Osteoblast (primary cell): ENCODE results near the gene KLK7. TPM values are rescaled to one million over a fixed set of nuclear protein-coding genes. Genes with fewer than 3 reads are reported as not detected.

ENCODE experiments used
- DNase-seq: peaks from one replicate; pipeline ENCODE4 v3.0.0; 2011; ENCODE audit warnings: low spot score, mixed read lengths; ENCODE audit not compliant: insufficient read length; ENCODE audit errors: missing footprints
- H2AFZ ChIP-seq: 2 replicates; pipeline ENCODE4 v1.6.0; 2011; ENCODE audit warnings: mild to moderate bottlenecking, low read length
- H3K27ac ChIP-seq: 2 replicates; pipeline ENCODE4 v1.5.1; 2011; ENCODE audit warnings: mild to moderate bottlenecking, low read depth, low read length, moderate library complexity
- H3K27me3 ChIP-seq: 2 replicates; pipeline ENCODE4 v1.6.0; 2012; ENCODE audit warnings: mild to moderate bottlenecking, control low read depth, inconsistent platforms, low read length, moderate library complexity; ENCODE audit not compliant: insufficient read depth
- H3K36me3 ChIP-seq: 2 replicates; pipeline ENCODE4 v1.5.1; 2011; ENCODE audit warnings: mild to moderate bottlenecking, low read length, control low read depth, moderate library complexity; ENCODE audit not compliant: insufficient read depth
- H3K4me1 ChIP-seq: 2 replicates; pipeline ENCODE4 v1.5.1; 2011; ENCODE audit warnings: mild to moderate bottlenecking, low read length, control low read depth, moderate library complexity; ENCODE audit not compliant: insufficient read depth
- H3K4me2 ChIP-seq: 2 replicates; pipeline ENCODE4 v1.6.0; 2011; ENCODE audit warnings: mild to moderate bottlenecking, low read length; ENCODE audit not compliant: insufficient read depth
- H3K4me3 ChIP-seq: fragments of 200-600 bp; sonication (generic); 3 replicates; pipeline ENCODE4 v1.5.1; 2012; ENCODE audit warnings: mild to moderate bottlenecking, low read length, inconsistent platforms; ENCODE audit not compliant: insufficient read depth
- H3K79me2 ChIP-seq: 2 replicates; pipeline ENCODE4 v1.6.0; 2012; ENCODE audit warnings: mild to moderate bottlenecking, low read length, control low read depth, inconsistent platforms; ENCODE audit not compliant: insufficient read depth
- H3K9me3 ChIP-seq: 2 replicates; pipeline ENCODE4 v1.5.1; 2011; ENCODE audit warnings: low read depth, low read length, control low read depth
- H4K20me1 ChIP-seq: 2 replicates; pipeline ENCODE4 v1.6.0; 2012; ENCODE audit warnings: mild to moderate bottlenecking, low read length, control low read depth; ENCODE audit not compliant: insufficient read depth
- CTCF ChIP-seq: IDR thresholded peaks from 2 replicates; pipeline ENCODE4 v1.5.1; 2011; ENCODE audit warnings: mild to moderate bottlenecking, low read depth, low read length, moderate library complexity; ENCODE audit errors: extremely low read depth
- total RNA-seq: library from RNA; depleted of rRNA; stranded (reverse); fragments of >200 nt; gene quantifications from 2 replicates; pipeline ENCODE4 v1.2.3, GENCODE V29; 2012

KLK7 gene
- total RNA-seq, 1 donor: not detected

- Histone ChIP-seq H4K20me1 (no peaks in the 10 kb centered on the region), H3K4me3 (no peak overlapping the region), H2AFZ (no peak overlapping the region), H3K27ac (no peak overlapping the region), H3K27me3 (no peaks in the 10 kb centered on the region), H3K36me3 (no peaks in the 10 kb centered on the region), H3K4me2 (no peak overlapping the region), H3K9me3 (no peaks in the 10 kb centered on the region), H3K4me1 (no peaks in the 10 kb centered on the region), H3K79me2 (no peaks in the 10 kb centered on the region)
- no peak for TF ChIP-seq CTCF
- DNase-seq: no peak
Observed at GRCh38 chr19:50932018-50932689, 51.6 kb downstream of the KLK7 start.

GRCh38 chr19:50931023-50931422, 52.7 kb downstream of the KLK7 start:
- Histone ChIP-seq H3K27ac (no peak overlapping the region), H3K4me2 (no peak overlapping the region), H3K36me3 (no peaks in the 10 kb centered on the region), H3K4me3 (no peak overlapping the region), H3K79me2 (no peaks in the 10 kb centered on the region), H4K20me1 (no peaks in the 10 kb centered on the region), H3K27me3 (no peaks in the 10 kb centered on the region), H3K9me3 (no peaks in the 10 kb centered on the region), H2AFZ (no peak overlapping the region), H3K4me1 (no peaks in the 10 kb centered on the region)
- DNase-seq: no peak
- no peak for TF ChIP-seq CTCF

- H3K4me3 ChIP-seq: no peak overlapping the region
- no peak overlapping the region for H3K4me2 ChIP-seq
- H3K9me3 ChIP-seq: no peaks in the 10 kb centered on the region
- no peaks in the 10 kb centered on the region for H3K79me2 ChIP-seq
- no peak overlapping the region for H3K27ac ChIP-seq
- TF ChIP-seq CTCF: no peak
- H3K36me3 ChIP-seq: no peaks in the 10 kb centered on the region
- no peaks in the 10 kb centered on the region for H3K4me1 ChIP-seq
- H2AFZ ChIP-seq: no peak overlapping the region
- no peaks in the 10 kb centered on the region for H3K27me3 ChIP-seq
- no peak for DNase-seq
- H4K20me1 ChIP-seq: no peaks in the 10 kb centered on the region
Observed at GRCh38 chr19:50928831-50929230, 54.9 kb downstream of the KLK7 start.

Other genes starting within 250 kb of the KLK7 start
- not detected in 2 replicates for gene GPR32, start 213.5 kb downstream of the KLK7 start, total RNA-seq
- gene ACP4, start 193.5 kb downstream of the KLK7 start, total RNA-seq: not detected in 2 replicates
- not detected in 2 replicates for gene KLK1, start 160.1 kb downstream of the KLK7 start, total RNA-seq
- not detected in 2 replicates for gene KLK15, start 150.3 kb downstream of the KLK7 start, total RNA-seq
- not detected in 2 replicates for gene KLK3, start 129.0 kb downstream of the KLK7 start, total RNA-seq
- not detected in 2 replicates for gene KLK2, start 110.5 kb downstream of the KLK7 start, total RNA-seq
- 0.29 TPM in 1 of 2 replicates, not detected in the other for gene KLK4, start 72.5 kb downstream of the KLK7 start, total RNA-seq
- not detected in 2 replicates for gene KLK5, start 30.9 kb downstream of the KLK7 start, total RNA-seq
- gene KLK6, start 14.3 kb downstream of the KLK7 start, total RNA-seq: not detected in 2 replicates
- not detected in 2 replicates for gene KLK8, start 17.7 kb upstream of the KLK7 start, total RNA-seq
- not detected in 2 replicates for gene KLK10, start 35.8 kb upstream of the KLK7 start, total RNA-seq
- not detected in 2 replicates for gene KLK11, start 42.7 kb upstream of the KLK7 start, total RNA-seq
- not detected in 2 replicates for gene KLK12, start 51.1 kb upstream of the KLK7 start, total RNA-seq
- not detected in 2 replicates for gene KLK13, start 81.2 kb upstream of the KLK7 start, total RNA-seq
- not detected in 2 replicates for gene KLK14, start 99.0 kb upstream of the KLK7 start, total RNA-seq
- gene CTU1, start 124.5 kb upstream of the KLK7 start, total RNA-seq: 4.1 and 4.3 TPM in 2 replicates
- gene SIGLEC9, start 141.0 kb upstream of the KLK7 start, total RNA-seq: under 0.01 TPM in 1 of 2 replicates, not detected in the other
- not detected in 2 replicates for gene SIGLEC7, start 158.4 kb upstream of the KLK7 start, total RNA-seq
- not detected in 2 replicates for gene CD33, start 241.2 kb upstream of the KLK7 start, total RNA-seq